ENCODE data around the gene OR1A2.
"Not testable (repeated sequence)": the region's sequence is repeated elsewhere in the genome, so short reads cannot be mapped to it uniquely, and the experiment has no call there.

OR1A2 gene

GRCh38 chr17:3197219-3197618 lies at the start of gene OR1A2:
TSS of gene OR1A2 (plus strand) at chr17:3197519. CDS start at chr17:3197519, 0 bp downstream.
- no peak for DNase-seq

- DNase-seq: no peak
These were observed 40.1 kb upstream of the OR1A2 start for GRCh38 chr17:3157218-3157617.

GRCh38 chr17:3167574-3167973 lies 29.7 kb upstream of the OR1A2 start:
- no peak for DNase-seq

- no peak for DNase-seq
These were observed 7.4 kb upstream of the OR1A2 start for GRCh38 chr17:3189961-3190360.

GRCh38 chr17:3207367-3207766 lies 10.0 kb downstream of the OR1A2 start, which contains the start of gene OR1A1:
TSS of gene OR1A1 (plus strand) at chr17:3207667. CDS start at chr17:3215621, 7,954 bp downstream.
- DNase-seq: no peak

GRCh38 chr17:3208484-3208883 lies 11.2 kb downstream of the OR1A2 start:
- DNase-seq: no peak

- no peak for DNase-seq
These were observed 15.7 kb downstream of the OR1A2 start for GRCh38 chr17:3213001-3213400.

GRCh38 chr17:3213587-3213986 lies 16.3 kb downstream of the OR1A2 start:
- no peak for DNase-seq

GRCh38 chr17:3219978-3220377 lies 22.7 kb downstream of the OR1A2 start:
- not testable (repeated sequence) for DNase-seq

GRCh38 chr17:3221850-3222249 lies 24.5 kb downstream of the OR1A2 start:
- no peak for DNase-seq

GRCh38 chr17:3222505-3222904 lies 25.2 kb downstream of the OR1A2 start:
- no peak for DNase-seq

- DNase-seq: not testable (repeated sequence)
These were observed 27.5 kb downstream of the OR1A2 start for GRCh38 chr17:3224721-3225352.

GRCh38 chr17:3232300-3232699 lies 35.0 kb downstream of the OR1A2 start:
- not testable (repeated sequence) for DNase-seq

GRCh38 chr17:3238685-3239084 lies 41.4 kb downstream of the OR1A2 start:
- not testable (repeated sequence) for DNase-seq

GRCh38 chr17:3241044-3241443 lies 43.7 kb downstream of the OR1A2 start:
- DNase-seq: not testable (repeated sequence)

GRCh38 chr17:3244841-3245240 lies 47.5 kb downstream of the OR1A2 start:
- DNase-seq: not testable (repeated sequence)
